NOMO-1 treated with DMSO at 0.1 percent for 48 hours (cell line): ENCODE results near the gene PLCH2.

Experiments used
- DNase-seq: peaks from one replicate; lab custom pipeline; 2025; ENCODE audit not compliant: unreplicated experiment; lab: John Stamatoyannopoulos, UW

PLCH2 gene

GRCh38 chr1:2460996-2461751 lies 14.9 kb upstream of the PLCH2 start:
- no peak for DNase-seq

- DNase-seq, result no peak
Measured at GRCh38 chr1:2462819-2463218, 13.3 kb upstream of the PLCH2 start.

- no peak for DNase-seq
Measured at GRCh38 chr1:2463396-2463795, 12.7 kb upstream of the PLCH2 start.

DNA sequence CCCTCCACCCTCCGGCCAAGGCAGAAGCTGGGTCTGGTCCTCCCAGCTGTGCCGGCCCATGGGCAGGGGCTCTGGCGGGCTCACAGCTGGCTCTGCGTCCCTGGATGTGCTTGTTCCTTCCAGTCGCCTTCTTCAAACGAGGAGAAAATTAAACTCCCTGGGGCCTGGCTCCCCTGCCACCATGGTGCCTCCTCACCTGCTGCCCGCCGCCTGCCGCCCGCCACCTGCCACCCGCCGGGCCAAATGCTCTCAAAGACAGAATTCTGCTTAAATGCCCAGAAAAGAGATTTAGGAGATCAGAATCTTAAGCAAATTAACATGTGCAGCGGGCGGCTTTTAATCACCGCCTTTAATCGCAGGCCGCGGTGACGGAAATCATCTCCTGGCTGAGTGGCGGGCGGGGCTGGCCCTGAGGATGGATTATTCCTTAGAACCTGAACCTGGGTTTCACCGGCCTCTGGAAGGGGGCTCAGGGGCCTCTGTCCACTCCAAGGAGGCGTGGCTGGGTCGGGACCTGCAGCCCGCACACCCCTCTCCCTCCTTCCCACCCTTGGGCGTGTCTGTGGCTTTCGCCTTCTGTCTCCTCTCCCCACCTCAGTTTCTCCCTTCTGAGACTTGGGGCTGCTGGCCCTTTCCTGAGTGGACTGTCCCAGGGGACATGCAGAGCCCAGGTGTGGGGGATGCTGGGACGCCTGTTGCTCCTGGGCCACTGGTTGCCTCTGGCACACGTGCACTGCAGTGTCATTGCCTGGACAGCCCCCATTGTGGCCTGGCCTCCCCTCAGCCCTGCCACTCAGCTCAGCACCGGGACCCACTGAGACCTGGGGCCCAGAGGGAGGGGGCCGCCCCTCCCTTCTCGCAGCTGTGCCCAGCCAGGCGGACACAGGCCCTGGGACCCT lies 10.5 kb upstream of the PLCH2 start:
- no peak for DNase-seq

- DNase-seq, result no peak
Measured at GRCh38 chr1:2466270-2466665, 9.8 kb upstream of the PLCH2 start.

- DNase-seq, result no peak
Measured at GRCh38 chr1:2466958-2467554, 9.0 kb upstream of the PLCH2 start.

- DNase-seq, result peak; percentile 6
Measured at GRCh38 chr1:2468041-2468472, 8.0 kb upstream of the PLCH2 start.

- DNase-seq, result no peak
Measured at GRCh38 chr1:2468540-2468939, 7.5 kb upstream of the PLCH2 start.

GRCh38 chr1:2469103-2469940 lies 6.8 kb upstream of the PLCH2 start:
- no peak for DNase-seq

- no peak for DNase-seq
Measured at GRCh38 chr1:2470290-2471158, 5.6 kb upstream of the PLCH2 start.

DNA sequence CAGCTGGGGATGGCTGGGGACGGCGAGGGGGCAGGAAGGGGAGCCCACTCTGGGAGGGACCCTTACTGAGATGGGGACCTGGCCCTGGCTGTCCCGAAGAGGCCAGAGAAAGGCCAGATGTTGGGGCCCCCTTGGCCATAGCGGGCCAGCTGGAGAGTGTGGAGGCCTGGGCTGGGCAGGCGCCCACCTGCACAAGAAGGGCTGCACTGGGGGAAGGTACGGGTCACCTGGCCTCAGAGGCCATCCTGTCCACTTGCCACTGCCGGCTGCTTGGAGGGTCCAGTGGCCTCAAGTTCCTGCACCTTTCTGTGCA lies 5.0 kb upstream of the PLCH2 start:
- DNase-seq, result no peak

DNA sequence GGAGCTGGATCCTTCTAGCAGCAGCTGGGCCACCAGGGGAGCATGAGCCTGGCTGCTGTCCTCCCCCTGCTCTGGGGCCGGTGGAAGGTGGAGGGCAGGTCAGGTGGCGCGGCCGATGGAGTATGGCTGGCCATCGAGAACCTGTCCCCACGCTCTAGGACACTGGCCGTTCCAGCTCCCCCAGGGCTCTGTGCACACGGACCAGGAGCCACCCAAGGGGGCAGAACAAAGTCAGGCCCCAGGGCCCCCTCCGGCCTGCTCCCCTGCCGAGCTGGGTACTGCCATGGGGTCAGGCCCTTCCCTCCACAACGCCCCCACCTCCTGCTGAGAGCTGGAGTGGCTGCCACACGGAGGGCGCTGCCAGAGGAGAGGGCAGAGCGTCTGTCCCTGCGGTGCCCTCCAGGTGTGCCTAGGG lies 4.5 kb upstream of the PLCH2 start:
- no peak for DNase-seq

DNA sequence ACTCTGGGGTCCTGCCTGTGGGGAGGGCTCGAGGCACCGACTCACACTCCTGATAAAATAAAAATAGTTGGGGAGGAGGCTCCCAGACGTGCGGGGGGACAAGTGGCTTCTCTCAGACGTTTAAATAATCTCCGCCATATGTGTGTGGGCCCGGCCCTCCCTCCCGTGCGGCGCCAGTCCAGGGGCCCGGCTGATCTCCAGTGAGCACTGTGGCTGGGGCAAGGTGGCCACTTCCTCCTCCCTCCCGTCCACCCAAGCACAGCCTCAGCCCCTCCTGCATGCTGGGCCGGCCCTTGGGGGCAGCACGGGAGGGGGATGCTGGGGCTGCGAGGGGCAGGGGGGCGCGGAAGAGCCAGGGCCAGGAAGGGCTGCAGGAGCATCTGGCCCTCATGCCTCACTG lies 4.0 kb upstream of the PLCH2 start:
- no peak for DNase-seq

DNA sequence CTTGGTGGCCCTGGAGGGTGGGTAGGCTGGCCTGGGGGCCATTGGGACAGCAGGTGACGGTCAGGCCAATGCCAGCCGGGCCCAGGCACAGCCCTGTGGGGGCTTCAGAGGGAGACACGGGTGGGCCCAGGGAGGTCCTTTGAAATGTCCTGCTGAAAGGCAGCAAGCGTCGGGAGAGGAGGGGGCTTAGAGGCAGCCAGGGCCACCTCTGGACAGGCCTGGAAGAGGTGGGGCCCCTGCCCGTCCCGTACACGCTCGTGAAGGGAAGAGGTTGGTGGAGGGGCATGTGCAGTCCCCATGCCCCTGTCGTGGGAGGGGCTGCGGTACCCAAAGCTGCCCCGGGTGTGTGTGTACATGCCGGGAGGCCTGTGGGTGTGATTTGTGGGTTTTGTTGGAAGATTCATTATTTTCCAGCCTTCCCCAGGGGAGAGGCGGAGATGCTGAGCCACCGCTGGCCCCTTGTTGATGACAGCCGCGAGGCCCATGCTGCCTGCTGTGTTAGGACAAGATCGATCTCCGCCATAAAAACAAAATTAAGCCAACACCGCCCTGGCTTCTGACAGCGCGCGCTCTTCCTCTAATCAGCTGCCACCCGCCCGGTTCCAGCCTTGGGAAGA lies 3.4 kb upstream of the PLCH2 start:
- no peak for DNase-seq

DNA sequence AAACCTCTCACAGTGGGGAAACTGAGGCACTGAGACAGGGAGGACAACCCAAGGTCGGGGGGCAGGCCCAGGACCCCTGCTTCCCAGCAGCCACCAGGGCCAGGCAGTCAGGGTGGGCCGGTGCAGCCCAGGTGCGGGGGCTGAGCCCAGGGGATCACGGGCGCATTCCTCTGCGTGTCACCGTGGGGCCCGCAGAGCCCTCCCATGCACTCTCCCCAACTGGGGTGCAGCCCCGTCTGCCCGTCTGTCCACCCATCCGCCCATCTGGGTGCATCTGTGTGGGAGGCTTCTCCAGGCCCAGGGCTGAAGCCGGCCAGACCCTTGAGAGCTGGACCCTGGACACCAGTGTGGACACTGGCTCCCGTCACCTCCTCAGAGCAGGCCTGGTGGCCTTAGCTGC lies 2.9 kb upstream of the PLCH2 start:
- no peak for DNase-seq

DNA sequence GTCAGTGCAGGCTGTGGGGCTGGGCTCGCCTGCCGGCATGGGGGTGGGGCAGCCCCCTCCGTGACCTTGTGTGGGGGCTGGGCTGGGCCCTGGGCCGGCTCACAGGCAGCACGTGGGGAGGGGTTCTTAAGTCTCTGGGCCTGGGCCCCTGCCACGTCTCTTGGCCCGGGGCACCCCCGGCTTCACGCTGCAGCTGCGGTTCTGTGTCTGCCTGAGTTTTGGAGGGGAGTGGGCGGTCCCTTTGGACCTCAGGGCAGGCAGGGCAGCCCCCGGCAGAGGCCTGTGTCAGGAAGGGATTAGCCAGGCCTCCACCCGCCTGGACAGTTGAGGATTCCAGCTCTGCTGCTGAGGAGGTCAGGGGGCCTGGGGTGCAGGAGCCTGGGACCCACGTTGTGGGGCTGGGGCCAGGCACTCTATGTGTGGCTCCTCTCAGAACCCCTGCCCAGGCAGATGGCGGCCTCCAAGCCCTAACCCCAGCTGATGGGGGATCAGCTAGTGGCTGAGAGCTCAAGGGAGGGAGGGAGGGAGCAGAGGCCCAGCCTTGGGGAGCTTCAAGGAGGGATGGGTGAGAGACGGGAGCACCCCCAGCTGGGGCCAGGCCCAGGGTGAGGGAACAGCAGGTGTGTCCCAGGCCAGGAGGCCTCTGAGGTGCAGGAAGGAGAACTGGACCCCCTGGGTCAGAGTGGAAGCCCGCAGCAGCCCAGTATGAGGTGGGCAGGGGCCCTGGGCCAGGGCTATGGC lies 1.8 kb upstream of the PLCH2 start:
- no peak for DNase-seq

DNA sequence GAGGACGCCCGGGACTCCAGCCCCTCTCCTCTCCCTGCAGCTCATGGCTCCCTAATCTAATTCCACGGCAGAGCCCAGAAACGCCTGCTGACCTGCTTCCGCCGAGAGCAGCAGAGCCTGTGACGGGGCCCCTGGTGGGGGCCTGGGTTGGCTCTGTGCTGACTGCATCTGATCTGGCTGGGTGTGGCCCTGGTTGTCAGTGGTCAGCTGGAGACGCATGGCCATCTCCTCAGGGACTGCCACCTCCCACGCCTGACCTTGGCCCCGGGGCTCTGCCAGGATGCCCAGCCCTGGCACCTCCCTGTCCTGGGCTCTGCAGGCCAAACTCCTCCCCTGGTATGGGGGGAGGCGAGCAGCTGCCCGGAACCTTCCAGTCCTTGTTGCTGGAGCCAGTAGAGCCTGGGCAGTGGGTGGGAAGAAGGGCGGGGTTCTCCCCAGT lies 1.1 kb upstream of the PLCH2 start:
- DNase-seq, result no peak

- no peak for DNase-seq
Measured at GRCh38 chr1:2475571-2475970, 518 bp upstream of the PLCH2 start.

DNA sequence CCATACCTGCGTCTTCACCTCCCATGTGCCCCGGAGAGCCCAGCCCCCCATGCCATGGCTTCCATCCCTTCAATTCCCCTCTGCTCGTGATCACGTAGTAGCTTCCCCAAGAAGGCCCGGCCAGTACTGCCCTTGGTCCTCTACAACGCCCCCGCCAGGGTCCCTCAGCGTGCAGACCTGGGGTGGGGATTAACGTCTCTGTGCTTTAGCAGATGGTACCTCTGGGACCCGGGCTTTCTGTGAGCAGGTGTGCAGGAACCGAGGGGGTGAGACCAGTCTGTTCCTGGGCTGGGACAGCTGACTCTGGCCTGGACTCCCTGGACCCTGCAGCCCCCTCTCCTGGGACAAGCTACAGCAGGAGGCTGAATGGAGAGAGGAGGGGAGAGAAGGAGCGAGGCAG lies 1.2 kb downstream of the PLCH2 start:
- DNase-seq, result no peak
